Left cardiac atrium (tissue), 4 donors: Measurements from ENCODE around the gene GPR137B. TPM values are rescaled to one million over a fixed set of nuclear protein-coding genes. Genes with fewer than 3 reads are reported as not detected.
"Not testable (repeated sequence)": the region's sequence is repeated elsewhere in the genome, so short reads cannot be mapped to it uniquely, and the experiment has no call there.

Experiments used
- ATAC-seq, 2 donors: fragments of 200-7000 bp; cut with Tn5 transposase; one replicate each; pipeline ENCODE4 v1.9.1; 2020; ENCODE audit warnings: mild to moderate bottlenecking in 2 of 2, moderate library complexity in 2 of 2
- DNase-seq: peaks from one replicate; pipeline ENCODE4 v3.0.0-alpha.2; 2020
- intact Hi-C, 2 donors: fragments of 100-400 bp; cut with DNase I; formaldehyde crosslinking; loops; one replicate each; pipeline versions ENCODE4 v1.14.1 to v1.15.1; 2022 to 2023
- long read RNA-seq: library from polyadenylated mRNA; unstranded; transcript quantifications from one replicate; pipeline ENCODE4 v2.0.0, GENCODE V29; 2021
- total RNA-seq, 2 donors: library from RNA; stranded (reverse); fragmentation: NEBNext Ultra II Directional; extraction: Animal tissue kit (Norgen Biotek cat#: 25700); gene quantifications; one replicate each; pipeline ENCODE4 v1.2.1, GENCODE V29; 2021
- donor health status: DM: no; HTN: yes; CAD: no.
- donor health status: DM: no; HTN: yes; CAD: no; lungs with severe emphysema.
- donor health status: DM: yes; HTN: yes; CAD: no.
- donor health status: Dilated cardiomyopathy.

The GPR137B gene
- total RNA-seq: 10 to 100 TPM; 20.6 to 25.0 TPM
- long read RNA-seq, transcript GPR137B-202 (7 exons, 2,042 nt): major isoform, 7 of 10 reads
- long read RNA-seq, partial matches to known transcripts: 0 of 10 reads
- long read RNA-seq, other reads (novel, unspliced or antisense): 3 of 10 reads

GRCh38 chr1:236142253-236143103, at the start of gene GPR137B:
GPR137B (plus strand) TSS chr1:236142539; CDS start chr1:236142623, 84 bp downstream.
- intact Hi-C loops: no loop called here
- peak; percentile 66 for DNase-seq
- ATAC-seq: peak; percentile 59 to 80

GRCh38 chr1:236092899-236093298, 49.4 kb upstream of the GPR137B start:
- no peak for DNase-seq
- no peak for ATAC-seq
- intact Hi-C loops: no loop called here

- DNase-seq (no peak), ATAC-seq (no peak)
- intact Hi-C loops: no loop called here
Measured at GRCh38 chr1:236095705-236096520, 46.4 kb upstream of the GPR137B start.

GRCh38 chr1:236096660-236097482, 45.5 kb upstream of the GPR137B start:
- DNase-seq: peak; percentile 65
- ATAC-seq, intact Hi-C loops: not testable (repeated sequence)

GRCh38 chr1:236098267-236098666, 44.1 kb upstream of the GPR137B start:
- intact Hi-C loops: no loop called here
- no peak for ATAC-seq
- DNase-seq: no peak

GRCh38 chr1:236099355-236099974, 42.9 kb upstream of the GPR137B start:
- intact Hi-C loops: no loop called here
- DNase-seq (no peak), ATAC-seq (peak in 1 of 2 donors; percentile 33)

GRCh38 chr1:236100799-236101198, 41.5 kb upstream of the GPR137B start:
- no peak for DNase-seq
- intact Hi-C loops: loop anchor here in 1 of 2 donors (10.0 kb wide), 1 partner anchor 674 kb away; no protein-coding TSS in a partner anchor
- ATAC-seq: no peak

- intact Hi-C loops: loop anchor here in 1 of 2 donors (10.0 kb wide), 1 partner anchor 673 kb away; no protein-coding TSS in a partner anchor
- no peak for ATAC-seq
Measured at GRCh38 chr1:236101233-236102200, 40.8 kb upstream of the GPR137B start.

GRCh38 chr1:236102611-236103010, 39.7 kb upstream of the GPR137B start:
- intact Hi-C loops: loop anchor here in 1 of 2 donors (10.0 kb wide), 1 partner anchor 672 kb away; no protein-coding TSS in a partner anchor
- ATAC-seq (no peak), DNase-seq (no peak)

More at GRCh38 chr1:236101233-236102200, 40.8 kb upstream of the GPR137B start:
- no peak for DNase-seq

- DNase-seq: no peak
- intact Hi-C loops: loop anchor here in 1 of 2 donors (10.0 kb wide), 1 partner anchor 672 kb away; no protein-coding TSS in a partner anchor
- ATAC-seq: no peak
Measured at GRCh38 chr1:236103059-236103458, 39.3 kb upstream of the GPR137B start.

- peak; percentile 45 to 52 for ATAC-seq
- intact Hi-C loops: loop anchor here (2.0 to 10.0 kb wide), 2 partner anchors 387 to 671 kb away; no protein-coding TSS in a partner anchor
- DNase-seq: peak; percentile 41
Measured at GRCh38 chr1:236103646-236104218, 38.6 kb upstream of the GPR137B start.

- intact Hi-C loops: loop anchor here in 1 of 2 donors (10.0 kb wide), 1 partner anchor 667 kb away; no protein-coding TSS in a partner anchor
- no peak for DNase-seq
- no peak for ATAC-seq
Measured at GRCh38 chr1:236107121-236107907, 35.0 kb upstream of the GPR137B start.

GRCh38 chr1:236108027-236108648, 34.2 kb upstream of the GPR137B start:
- intact Hi-C loops: loop anchor here in 1 of 2 donors (10.0 kb wide), 1 partner anchor 667 kb away; no protein-coding TSS in a partner anchor
- ATAC-seq (no peak), DNase-seq (no peak)

GRCh38 chr1:236110137-236110536, 32.2 kb upstream of the GPR137B start:
- ATAC-seq: no peak
- DNase-seq: no peak
- intact Hi-C loops: loop anchor here in 1 of 2 donors (5.0 kb wide), 1 partner anchor 67 kb away; no protein-coding TSS in a partner anchor
